Measurements from ENCODE around the gene SYNPR. TPM values are rescaled to one million over a fixed set of nuclear protein-coding genes. Genes with fewer than 3 reads are reported as not detected.

SYNPR gene
- not detected in 2 replicates for total RNA-seq

DNA sequence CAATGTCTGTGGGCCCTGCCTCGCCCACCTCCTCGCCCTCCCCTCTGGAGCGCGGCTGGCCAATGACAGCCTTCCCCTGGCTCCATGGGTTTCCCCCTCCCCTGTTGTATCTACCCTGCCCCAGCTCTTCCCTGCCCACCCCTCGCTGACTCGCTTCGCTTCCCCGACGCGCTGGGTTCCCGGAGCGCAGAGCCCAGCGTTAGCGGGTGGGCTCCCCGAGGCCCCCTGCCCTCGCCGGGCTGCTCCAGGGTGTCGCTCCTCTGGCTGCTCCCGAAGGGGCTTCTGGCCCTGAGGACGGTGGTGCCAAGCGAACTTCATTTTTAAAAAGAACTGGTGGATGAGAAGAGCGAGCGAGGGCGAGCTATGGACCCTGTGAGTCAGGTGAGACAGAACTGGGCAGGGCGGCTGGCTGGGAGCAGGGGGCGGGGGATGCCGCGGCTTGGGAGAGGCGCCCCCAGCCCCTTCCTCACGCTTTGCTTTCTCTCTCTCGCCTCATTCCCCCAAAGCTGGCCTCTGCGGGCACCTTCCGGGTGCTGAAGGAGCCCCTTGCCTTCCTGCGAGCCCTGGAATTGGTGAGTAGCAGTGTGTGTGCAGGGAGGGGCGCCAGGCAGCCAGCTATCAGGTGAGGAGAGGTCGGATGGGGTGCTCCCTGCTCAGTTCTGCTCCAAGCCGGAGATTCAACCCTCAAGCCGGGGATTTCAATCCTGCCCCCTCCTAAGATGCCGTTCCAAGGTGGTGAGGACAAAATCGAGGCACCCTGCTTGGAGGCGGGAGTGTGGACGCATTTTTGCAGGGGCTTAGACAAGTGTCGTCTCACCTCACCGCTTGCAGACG lies at the start of gene SYNPR:
Gene SYNPR, plus strand, starts transcription at position 138 of the 834 bp plus-strand sequence.

DNA sequence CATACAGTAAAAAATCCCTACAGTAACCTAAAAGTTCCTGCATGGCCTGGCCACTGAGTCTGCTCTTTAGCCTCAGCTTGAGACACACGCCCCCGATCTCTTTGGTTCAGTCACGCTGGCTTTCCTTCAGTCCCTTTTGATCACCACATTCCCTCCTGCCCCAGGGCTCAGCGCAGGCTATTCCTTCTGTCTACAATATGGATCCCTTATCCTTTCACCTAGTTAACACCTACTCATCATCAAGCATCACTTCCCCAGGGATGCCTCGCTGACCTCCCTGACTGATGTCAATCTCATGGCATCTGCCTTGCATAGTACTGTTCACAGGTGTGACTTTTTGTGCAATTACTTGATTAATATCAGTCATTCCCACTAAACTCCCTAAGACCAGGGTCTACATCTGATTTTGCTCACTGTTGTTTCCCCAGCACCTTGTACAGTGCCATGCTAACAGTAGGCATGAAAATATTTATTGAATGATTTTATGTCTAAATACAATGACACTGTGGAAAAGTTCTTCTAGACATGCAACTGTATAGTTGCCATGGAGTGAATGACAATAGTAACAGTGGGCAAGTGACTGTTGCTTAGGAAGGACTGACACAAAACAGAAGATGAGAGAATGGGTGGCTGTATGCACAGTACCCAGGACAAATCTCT lies 374.1 kb downstream of the SYNPR start, which contains the start of gene SNTN:
Gene SNTN, plus strand, starts transcription at position 610 of the 660 bp plus-strand sequence. Its CDS starts 13 bp downstream, at position 623.

Data from epithelial cell of alveolus of lung (primary cell).